Measurements from ENCODE around the gene AACS. TPM values are rescaled to one million over a fixed set of nuclear protein-coding genes. Genes with fewer than 3 reads are reported as not detected.

AACS gene
- total and polyA plus RNA-seq, 2 of the 8 experiments (the other 6 are each of a cell fraction or from before 2014, with no cell fraction given), result 51.9 to 52.4 TPM

DNA sequence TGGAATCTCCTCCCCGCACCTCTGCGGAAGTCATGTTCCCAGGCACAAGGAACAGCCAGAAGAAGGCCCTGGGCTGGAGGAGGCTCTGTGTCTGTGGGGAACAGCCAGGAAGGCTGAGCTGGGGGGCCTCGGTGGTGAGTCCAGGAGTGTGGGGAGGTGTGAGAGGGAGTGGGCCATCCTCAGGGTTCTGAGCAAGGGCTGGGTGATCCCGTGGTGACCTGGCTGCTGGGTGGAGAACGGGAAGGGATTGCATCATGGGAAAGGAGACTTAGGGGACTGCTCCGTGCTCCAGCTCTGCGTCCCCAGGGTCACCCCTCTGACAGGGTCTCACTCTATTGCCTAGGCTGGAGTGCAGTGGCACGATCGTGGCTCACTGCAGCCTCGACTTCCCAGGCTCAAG is 13.8 kb downstream of the AACS start:
- no peak for FAIRE-seq
- no peak overlapping the region for H4K91ac ChIP-seq (replicated peaks; ENCODE audit: insufficient read length, low read length)
- H3K56ac ChIP-seq (replicated peaks; ENCODE audit: insufficient read length, low read depth, low read length), result no peak overlapping the region

More for the DNA sequence above, 13.8 kb downstream of the AACS start:
- Histone ChIP-seq H3K27me3 (replicated peaks in 1 of 4; ENCODE audit: control insufficient read depth in 3 of 4, extremely low read depth in 1 of 4, insufficient read depth in 3 of 4, low read length in 3 of 4) (no peaks in the 10 kb centered on the region), H4K20me1 (replicated peaks in 1 of 2; ENCODE audit: control insufficient read depth in 1 of 2, insufficient read depth in 2 of 2, low read length in 2 of 2) (peaks cover 0 to 10% of the 10 kb centered on the region in 2 experiments), H2AK5ac (ENCODE audit: low read depth, low read length) (no peak overlapping the region), H2AFZ (ENCODE audit: low read length) (no peak overlapping the region), H3K4me3 (ENCODE audit: extremely low read depth in 1 of 4, insufficient read depth in 2 of 4, low read depth in 3 of 4, low read length in 4 of 4) (no peak overlapping the region), H3K14ac (ENCODE audit: insufficient read length) (no peak overlapping the region), H3K9ac (replicated peaks in 1 of 4; ENCODE audit: extremely low read depth in 1 of 4, low read depth in 3 of 4, low read length in 3 of 4) (no peak overlapping the region), H3K79me2 (ENCODE audit: control insufficient read depth in 1 of 2, insufficient read depth in 2 of 2, low read length in 2 of 2) (no peaks in the 10 kb centered on the region), H3K4ac (replicated peaks; ENCODE audit: insufficient read length, low read depth, low read length) (no peak overlapping the region), H3K79me1 (ENCODE audit: low read depth, low read length) (peaks cover 3% of the 10 kb centered on the region; the same call in 1 of the 2 replicates), H2BK15ac (ENCODE audit: low read length) (no peak overlapping the region), H3K23ac (ENCODE audit: insufficient read length) (no peak overlapping the region), H4K8ac (ENCODE audit: extremely low read depth, insufficient read depth, low read length) (no peak overlapping the region), H4K5ac (ENCODE audit: insufficient read length, low read depth, low read length) (no peak overlapping the region), H3K4me2 (ENCODE audit: insufficient read depth in 1 of 2, low read depth in 2 of 2, low read length in 2 of 2) (no peak overlapping the region), H2BK20ac (ENCODE audit: low read length) (no peak overlapping the region), H3K18ac (ENCODE audit: extremely low read depth, low read length) (no peak overlapping the region), H2BK12ac (ENCODE audit: low read depth, low read length) (no peak overlapping the region), H3K36me3 (ENCODE audit: control insufficient read depth in 2 of 4, insufficient read depth in 4 of 4, low read length in 3 of 4) (peaks cover 11 to 35% (median 25%) of the 10 kb centered on the region in 4 experiments), H3K27ac (ENCODE audit: low read depth, low read length) (no peak overlapping the region), H3K23me2 (ENCODE audit: low read depth, low read length) (no peaks in the 10 kb centered on the region; the same call in 1 of the 2 replicates), H2BK5ac (ENCODE audit: low read depth, low read length) (no peak overlapping the region), H3K9me3 (ENCODE audit: insufficient read depth in 2 of 2, low read depth in 1 of 2, low read length in 1 of 2) (no peaks in the 10 kb centered on the region), H3K4me1 (replicated peaks in 1 of 4; ENCODE audit: control insufficient read depth in 3 of 4, insufficient read depth in 4 of 4, low read length in 3 of 4) (no peaks in the 10 kb centered on the region), H2BK120ac (replicated peaks; ENCODE audit: low read depth, low read length) (no peak overlapping the region)
- ChIA-PET CTCF (ENCODE audit: partially characterized antibody) (no interaction called here), POLR2A (ENCODE audit: partially characterized antibody) (interaction anchor here (1.2 kb wide), 1 partner anchor 30 kb away, joined by 3 read pairs; no protein-coding TSS in a partner anchor)
- TF ChIP-seq TBP (IDR thresholded peaks at IDR 0.05; ENCODE audit: low read depth, low read length), result no peak
- no peak for TF ChIP-seq BRCA1 (IDR thresholded peaks at IDR 0.05; ENCODE audit: low read depth, low read length)
- TF ChIP-seq SRF (IDR thresholded peaks at IDR 0.05; ENCODE audit: low read depth, low read length), result no peak
- TF ChIP-seq SP2 (IDR thresholded peaks at IDR 0.05; ENCODE audit: low read length), result no peak
- no peak for TF ChIP-seq RBBP5 (IDR thresholded peaks at IDR 0.05; ENCODE audit: borderline replicate concordance, low read depth, low read length)
- no peak for TF ChIP-seq CHD1 (IDR thresholded peaks at IDR 0.05; ENCODE audit: low read depth, low read length)
- no peak for TF ChIP-seq ASH2L (IDR thresholded peaks at IDR 0.05; ENCODE audit: low read length)
- no peak for TF ChIP-seq BACH1 (IDR thresholded peaks at IDR 0.05; ENCODE audit: low read length)
- TF ChIP-seq GTF2F1 (IDR thresholded peaks at IDR 0.05; ENCODE audit: borderline replicate concordance, low read depth, low read length), result no peak
- TF ChIP-seq CTBP2 (IDR thresholded peaks at IDR 0.05; ENCODE audit: borderline replicate concordance, insufficient read depth, insufficient read length, low read length), result no peak
- no peak for TF ChIP-seq MAFK (IDR thresholded peaks at IDR 0.05; ENCODE audit: low read depth, low read length)
- 90% methylated on average over 10 of the region's 10 CpGs; no CpG with 5 or more reads in 1 of the 2 experiments for WGBS, 2 experiments (ENCODE audit: extremely low coverage in 1 of 2, insufficient coverage in 1 of 2, insufficient read length in 1 of 2, insufficient replicate concordance in 2 of 2, low coverage in 1 of 2, low lambda C conversion rate in 2 of 2, missing lambda C conversion rate in 1 of 2)
- DNase-seq (ENCODE audit: low read depth in 1 of 2, low spot score in 2 of 2), result no peak

Measured in H1 (cell line).